Measurements from ENCODE around the gene BMP6. TPM values are rescaled to one million over a fixed set of nuclear protein-coding genes. Genes with fewer than 3 reads are reported as not detected.

BMP6 gene
- total and polyA plus RNA-seq, 2 experiments from 2014 or later = 1.3 to 10.3 TPM

DNA sequence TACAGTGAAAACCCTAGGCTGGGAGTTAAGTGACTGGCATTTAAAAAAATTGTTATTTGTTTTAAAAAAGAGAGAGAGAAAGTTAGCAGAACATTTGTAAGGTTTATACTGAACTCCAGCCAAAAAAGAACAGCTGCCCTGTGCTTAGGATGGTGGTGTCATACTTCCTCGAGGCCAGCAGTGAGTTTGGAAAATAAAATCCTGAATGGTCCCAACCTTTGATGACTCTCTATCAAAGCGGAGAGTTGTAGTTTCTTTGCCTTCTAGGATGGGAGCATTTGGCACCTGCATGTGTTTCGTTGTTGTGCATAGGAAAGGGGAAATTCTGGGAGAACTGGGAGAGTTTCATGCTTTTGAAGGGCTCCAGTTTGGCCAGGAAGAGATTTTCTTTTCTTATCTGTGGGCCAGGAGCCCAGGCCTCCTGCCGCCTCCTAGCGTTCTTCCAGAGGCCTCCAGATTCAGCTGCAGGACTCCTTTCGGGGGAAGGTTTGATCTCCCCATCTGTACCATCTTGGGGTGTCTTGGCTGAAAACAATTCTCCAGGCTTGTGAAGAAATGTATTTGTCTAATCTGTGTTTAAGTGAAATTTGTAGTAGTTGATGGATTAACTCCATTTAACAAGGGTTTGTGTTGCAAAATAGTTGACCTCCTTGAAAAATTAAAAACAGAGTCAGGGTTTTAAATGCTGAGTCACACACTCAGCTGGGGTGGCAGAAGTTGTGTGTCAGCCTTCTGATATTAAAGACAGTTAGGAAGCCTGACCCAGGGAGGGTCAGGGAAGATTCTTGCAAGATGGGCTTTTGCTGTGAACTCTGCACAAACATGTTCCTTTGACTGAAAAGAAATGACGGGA lies 121.3 kb downstream of the BMP6 start:
- peak; percentile 67 for DNase-seq
- no peak overlapping the region for H2AFZ ChIP-seq
- H3K4me2 ChIP-seq (ENCODE audit: unreplicated experiment) = peak overlapping the region; percentile 37
- no peaks in the 10 kb centered on the region for H3K27me3 ChIP-seq (replicated peaks; ENCODE audit: insufficient read depth)
- in situ Hi-C loops (cut with MboI) = no loop called here
- H3K36me3 ChIP-seq (ENCODE audit: low read depth) = 0 out of 2 replicates have a peak, but pooled peaks cover 6% of the 10 kb centered on the region
- peaks cover 21% of the 10 kb centered on the region for H3K4me1 ChIP-seq (ENCODE audit: insufficient read depth)
- H4K20me1 ChIP-seq (ENCODE audit: insufficient read depth) = no peaks in the 10 kb centered on the region
- H3K27ac ChIP-seq = peak overlapping the region; percentile 15
- no peak overlapping the region for H3K9ac ChIP-seq
- H3K4me3 ChIP-seq = no peak overlapping the region
- peaks cover 18% of the 10 kb centered on the region for H3F3A ChIP-seq (ENCODE audit: insufficient read depth)
- H3K9me2 ChIP-seq (ENCODE audit: insufficient read depth) = no peaks in the 10 kb centered on the region
- H3K9me3 ChIP-seq (ENCODE audit: low read depth) = no peaks in the 10 kb centered on the region
- WGBS, 2 experiments (ENCODE audit: low coverage in 1 of 2, low lambda C conversion rate in 2 of 2, missing lambda C conversion rate in 2 of 2) = 74 to 76% methylated on average over 7 of the region's 7 CpGs
- no peak for TF ChIP-seq EZH2 (IDR thresholded peaks at IDR 0.05; ENCODE audit: insufficient read depth, poor library complexity, severe bottlenecking)
- no peak for TF ChIP-seq EZH2phosphoT487 (IDR thresholded peaks at IDR 0.05; ENCODE audit: insufficient read depth, low read depth)
- no peaks in the 10 kb centered on the region for H3K79me2 ChIP-seq (ENCODE audit: insufficient read depth)

GRCh38 chr6:7848229-7848628 lies 122.3 kb downstream of the BMP6 start:
- Histone ChIP-seq H3K27me3 (replicated peaks; ENCODE audit: insufficient read depth) (no peaks in the 10 kb centered on the region), H4K20me1 (ENCODE audit: insufficient read depth) (no peaks in the 10 kb centered on the region), H2AFZ (no peak overlapping the region), H3K4me3 (no peak overlapping the region), H3K27ac (no peak overlapping the region), H3K79me2 (ENCODE audit: insufficient read depth) (no peaks in the 10 kb centered on the region), H3K36me3 (ENCODE audit: low read depth) (0 out of 2 replicates have a peak, but pooled peaks cover 6% of the 10 kb centered on the region), H3K4me1 (ENCODE audit: insufficient read depth) (peaks cover 21% of the 10 kb centered on the region), H3F3A (ENCODE audit: insufficient read depth) (peaks cover 18% of the 10 kb centered on the region), H3K4me2 (ENCODE audit: unreplicated experiment) (peak overlapping the region; percentile 37), H3K9ac (no peak overlapping the region), H3K9me2 (ENCODE audit: insufficient read depth) (no peaks in the 10 kb centered on the region), H3K9me3 (ENCODE audit: low read depth) (no peaks in the 10 kb centered on the region)
- in situ Hi-C loops (cut with MboI) = no loop called here
- 86 to 90% methylated on average over 4 of the region's 4 CpGs for WGBS, 2 experiments (ENCODE audit: low coverage in 1 of 2, low lambda C conversion rate in 2 of 2, missing lambda C conversion rate in 2 of 2)
- TF ChIP-seq EZH2 (IDR thresholded peaks at IDR 0.05; ENCODE audit: insufficient read depth, poor library complexity, severe bottlenecking) (no peak), EZH2phosphoT487 (IDR thresholded peaks at IDR 0.05; ENCODE audit: insufficient read depth, low read depth) (no peak)
- peak; percentile 5 for DNase-seq

GRCh38 chr6:7851780-7852179 lies 125.9 kb downstream of the BMP6 start:
- no peak for DNase-seq
- in situ Hi-C loops (cut with MboI) = no loop called here
- H3K4me2 ChIP-seq (ENCODE audit: unreplicated experiment) = no peak overlapping the region
- no peak overlapping the region for H3K4me3 ChIP-seq
- H3K27me3 ChIP-seq (replicated peaks; ENCODE audit: insufficient read depth) = no peaks in the 10 kb centered on the region
- no peak overlapping the region for H3K27ac ChIP-seq
- no peaks in the 10 kb centered on the region for H3K9me3 ChIP-seq (ENCODE audit: low read depth)
- 0 out of 2 replicates have a peak, but pooled peaks cover 6% of the 10 kb centered on the region for H3K36me3 ChIP-seq (ENCODE audit: low read depth)
- no peaks in the 10 kb centered on the region for H3K79me2 ChIP-seq (ENCODE audit: insufficient read depth)
- no peak overlapping the region for H3K9ac ChIP-seq
- no peaks in the 10 kb centered on the region for H3K9me2 ChIP-seq (ENCODE audit: insufficient read depth)
- peaks cover 11% of the 10 kb centered on the region for H3F3A ChIP-seq (ENCODE audit: insufficient read depth)
- H4K20me1 ChIP-seq (ENCODE audit: insufficient read depth) = no peaks in the 10 kb centered on the region
- H2AFZ ChIP-seq = no peak overlapping the region
- H3K4me1 ChIP-seq (ENCODE audit: insufficient read depth) = peaks cover 16% of the 10 kb centered on the region
- TF ChIP-seq EZH2 (IDR thresholded peaks at IDR 0.05; ENCODE audit: insufficient read depth, poor library complexity, severe bottlenecking) = no peak
- no peak for TF ChIP-seq EZH2phosphoT487 (IDR thresholded peaks at IDR 0.05; ENCODE audit: insufficient read depth, low read depth)

GRCh38 chr6:7859591-7859990 lies 133.7 kb downstream of the BMP6 start:
- Histone ChIP-seq H3K79me2 (ENCODE audit: insufficient read depth) (no peaks in the 10 kb centered on the region), H3F3A (ENCODE audit: insufficient read depth) (no peaks in the 10 kb centered on the region), H3K9ac (no peak overlapping the region), H2AFZ (no peak overlapping the region), H3K4me3 (no peak overlapping the region), H3K27me3 (replicated peaks; ENCODE audit: insufficient read depth) (no peaks in the 10 kb centered on the region), H3K4me1 (ENCODE audit: insufficient read depth) (no peaks in the 10 kb centered on the region), H3K9me2 (ENCODE audit: insufficient read depth) (no peaks in the 10 kb centered on the region), H4K20me1 (ENCODE audit: insufficient read depth) (no peaks in the 10 kb centered on the region), H3K27ac (no peak overlapping the region), H3K36me3 (ENCODE audit: low read depth) (no peaks in the 10 kb centered on the region), H3K4me2 (ENCODE audit: unreplicated experiment) (no peak overlapping the region), H3K9me3 (ENCODE audit: low read depth) (no peaks in the 10 kb centered on the region)
- TF ChIP-seq EZH2 (IDR thresholded peaks at IDR 0.05; ENCODE audit: insufficient read depth, poor library complexity, severe bottlenecking) (no peak), EZH2phosphoT487 (IDR thresholded peaks at IDR 0.05; ENCODE audit: insufficient read depth, low read depth) (no peak)
- 82% methylated on average over 6 of the region's 6 CpGs for WGBS, 2 experiments (ENCODE audit: low coverage in 1 of 2, low lambda C conversion rate in 2 of 2, missing lambda C conversion rate in 2 of 2)
- in situ Hi-C loops (cut with MboI) = no loop called here
- DNase-seq = no peak
